Brain microvascular endothelial cell (primary cell): ENCODE measurements around the gene CFAP251.

Experiments
- DNase-seq: peaks from one replicate; pipeline ENCODE4 v3.0.0-alpha.2; 2020
- H3K27ac ChIP-seq: fragments of 250-450 bp; sonication (Bioruptor Pico); 2 replicates; pipeline ENCODE4 v1.5.1; 2020; ENCODE audit warnings: mild to moderate bottlenecking, moderate library complexity
- H3K27me3 ChIP-seq: fragments of 250-450 bp; sonication (Bioruptor Pico); replicated peaks from 2 replicates; pipeline ENCODE4 v1.5.1; 2020; ENCODE audit warnings: mild to moderate bottlenecking
- H3K36me3 ChIP-seq: fragments of 250-450 bp; sonication (Bioruptor Pico); replicated peaks from 2 replicates; pipeline ENCODE4 v1.5.1; 2020; ENCODE audit warnings: mild to moderate bottlenecking
- H3K4me3 ChIP-seq: 2 replicates; pipeline ENCODE4 v1.5.1; 2011; ENCODE audit warnings: low read depth, mild to moderate bottlenecking, control low read depth, low read length, moderate library complexity
- CTCF ChIP-seq: IDR thresholded peaks from 2 replicates; pipeline ENCODE4 v1.5.1; 2011; ENCODE audit warnings: low read depth, mild to moderate bottlenecking, moderate library complexity, low read length, control low read depth, inconsistent platforms; ENCODE audit errors: missing control alignments
- in situ Hi-C: cut with HindIII; loops from 2 replicates; pipeline ENCODE4 v1.10.0; 2017; ENCODE audit warnings: low sequenced_read_pairs, low pct_ligation_motif_present

The CFAP251 gene

GRCh38 chr12:121899590-121899989 lies 18.8 kb upstream of the CFAP251 start:
- DNase-seq: no peak
- Histone ChIP-seq H3K4me3 (no peak overlapping the region), H3K36me3 (peaks cover 82% of the 10 kb centered on the region), H3K27me3 (no peaks in the 10 kb centered on the region), H3K27ac (no peak overlapping the region)
- in situ Hi-C loops: no loop called here
- no peak for TF ChIP-seq CTCF

GRCh38 chr12:121903202-121903601 lies 15.2 kb upstream of the CFAP251 start:
- H3K4me3 ChIP-seq: no peak overlapping the region
- no peaks in the 10 kb centered on the region for H3K27me3 ChIP-seq
- H3K27ac ChIP-seq: no peak overlapping the region
- TF ChIP-seq CTCF: no peak
- H3K36me3 ChIP-seq: peaks cover 76% of the 10 kb centered on the region
- in situ Hi-C loops: no loop called here
- no peak for DNase-seq

- H3K36me3 ChIP-seq: peaks cover 64% of the 10 kb centered on the region
- in situ Hi-C loops: no loop called here
- no peak for TF ChIP-seq CTCF
Measured at GRCh38 chr12:121905746-121906145, 12.6 kb upstream of the CFAP251 start.

GRCh38 chr12:121908702-121909101 lies 9.7 kb upstream of the CFAP251 start:
- peaks cover 52% of the 10 kb centered on the region for H3K36me3 ChIP-seq
- no peak for TF ChIP-seq CTCF
- H3K27me3 ChIP-seq: no peaks in the 10 kb centered on the region
- DNase-seq: no peak
- in situ Hi-C loops: no loop called here
- no peak overlapping the region for H3K4me3 ChIP-seq
- no peak overlapping the region for H3K27ac ChIP-seq

More at GRCh38 chr12:121905746-121906145, 12.6 kb upstream of the CFAP251 start:
- Histone ChIP-seq H3K4me3 (no peak overlapping the region), H3K27me3 (no peaks in the 10 kb centered on the region), H3K27ac (no peak overlapping the region)
- no peak for DNase-seq

GRCh38 chr12:121911824-121912585 lies 6.4 kb upstream of the CFAP251 start:
- Histone ChIP-seq H3K27me3 (no peaks in the 10 kb centered on the region), H3K36me3 (peaks cover 55% of the 10 kb centered on the region), H3K27ac (no peak overlapping the region), H3K4me3 (no peak overlapping the region)
- TF ChIP-seq CTCF: no peak
- DNase-seq: no peak
- in situ Hi-C loops: no loop called here
